ENCODE data around the gene CREG1.

DNA sequence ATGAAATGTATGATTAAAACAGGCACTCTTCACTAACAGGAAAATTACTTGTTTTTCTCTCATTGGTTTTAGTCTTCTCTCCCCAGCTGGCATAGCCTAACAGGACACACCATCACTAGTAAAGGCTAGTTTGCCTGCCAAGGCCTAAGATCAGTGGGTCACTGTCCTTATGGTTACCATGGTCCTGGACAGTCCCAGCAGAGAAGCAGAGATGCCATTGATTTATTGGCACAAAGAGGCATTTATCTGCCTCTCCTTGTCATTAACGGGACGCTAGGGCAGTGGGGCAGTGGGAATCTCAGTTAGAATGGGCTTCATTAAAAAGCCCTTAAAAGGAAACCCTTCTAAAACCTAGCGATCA, 49.1 kb downstream of the CREG1 start:
- TF ChIP-seq, protein P1, sequence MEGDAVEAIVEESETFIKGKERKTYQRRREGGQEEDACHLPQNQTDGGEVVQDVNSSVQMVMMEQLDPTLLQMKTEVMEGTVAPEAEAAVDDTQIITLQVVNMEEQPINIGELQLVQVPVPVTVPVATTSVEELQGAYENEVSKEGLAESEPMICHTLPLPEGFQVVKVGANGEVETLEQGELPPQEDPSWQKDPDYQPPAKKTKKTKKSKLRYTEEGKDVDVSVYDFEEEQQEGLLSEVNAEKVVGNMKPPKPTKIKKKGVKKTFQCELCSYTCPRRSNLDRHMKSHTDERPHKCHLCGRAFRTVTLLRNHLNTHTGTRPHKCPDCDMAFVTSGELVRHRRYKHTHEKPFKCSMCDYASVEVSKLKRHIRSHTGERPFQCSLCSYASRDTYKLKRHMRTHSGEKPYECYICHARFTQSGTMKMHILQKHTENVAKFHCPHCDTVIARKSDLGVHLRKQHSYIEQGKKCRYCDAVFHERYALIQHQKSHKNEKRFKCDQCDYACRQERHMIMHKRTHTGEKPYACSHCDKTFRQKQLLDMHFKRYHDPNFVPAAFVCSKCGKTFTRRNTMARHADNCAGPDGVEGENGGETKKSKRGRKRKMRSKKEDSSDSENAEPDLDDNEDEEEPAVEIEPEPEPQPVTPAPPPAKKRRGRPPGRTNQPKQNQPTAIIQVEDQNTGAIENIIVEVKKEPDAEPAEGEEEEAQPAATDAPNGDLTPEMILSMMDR (conservative IDR thresholded peaks at IDR 0.05; ENCODE audit: low read length), result no peak
- TF ChIP-seq EZH2phosphoT487 (IDR thresholded peaks at IDR 0.05; ENCODE audit: borderline replicate concordance, low read depth, low read length), result no peak
